GM19023 (cell line): ENCODE results near the gene ALDH6A1.

Experiments
- ATAC-seq: cut with Tn5 transposase; IDR thresholded peaks from one replicate; pipeline ENCODE4 v1.9.1; 2021; ENCODE audit warnings: mild to moderate bottlenecking, moderate library complexity; ENCODE audit not compliant: unreplicated experiment

ALDH6A1 gene

GRCh38 chr14:74049876-74050495 lies 34.3 kb downstream of the ALDH6A1 start:
- ATAC-seq = no peak

- no peak for ATAC-seq
These were observed 36.0 kb downstream of the ALDH6A1 start for GRCh38 chr14:74048281-74048680.

DNA sequence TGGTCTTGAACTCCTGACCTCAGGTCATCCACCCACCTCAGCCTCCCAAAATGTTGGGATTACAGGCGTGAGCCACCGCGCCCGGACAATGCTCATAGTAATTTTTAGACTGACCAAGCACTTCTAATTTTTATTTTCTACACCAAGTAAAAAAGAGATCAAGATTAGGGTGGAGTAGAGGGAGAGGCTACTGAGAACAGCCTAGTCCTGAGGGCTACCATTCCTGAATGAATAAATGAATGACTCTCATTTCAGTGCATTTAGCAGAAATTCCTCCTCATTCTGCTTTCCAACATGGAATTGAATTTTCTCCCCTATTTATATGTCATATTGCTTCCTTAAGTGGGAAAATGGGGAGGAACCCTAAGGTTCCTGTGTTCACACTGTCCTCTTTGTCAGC lies 38.7 kb downstream of the ALDH6A1 start:
- no peak for ATAC-seq

- ATAC-seq = no peak
These were observed 42.0 kb downstream of the ALDH6A1 start for GRCh38 chr14:74042296-74042695.

DNA sequence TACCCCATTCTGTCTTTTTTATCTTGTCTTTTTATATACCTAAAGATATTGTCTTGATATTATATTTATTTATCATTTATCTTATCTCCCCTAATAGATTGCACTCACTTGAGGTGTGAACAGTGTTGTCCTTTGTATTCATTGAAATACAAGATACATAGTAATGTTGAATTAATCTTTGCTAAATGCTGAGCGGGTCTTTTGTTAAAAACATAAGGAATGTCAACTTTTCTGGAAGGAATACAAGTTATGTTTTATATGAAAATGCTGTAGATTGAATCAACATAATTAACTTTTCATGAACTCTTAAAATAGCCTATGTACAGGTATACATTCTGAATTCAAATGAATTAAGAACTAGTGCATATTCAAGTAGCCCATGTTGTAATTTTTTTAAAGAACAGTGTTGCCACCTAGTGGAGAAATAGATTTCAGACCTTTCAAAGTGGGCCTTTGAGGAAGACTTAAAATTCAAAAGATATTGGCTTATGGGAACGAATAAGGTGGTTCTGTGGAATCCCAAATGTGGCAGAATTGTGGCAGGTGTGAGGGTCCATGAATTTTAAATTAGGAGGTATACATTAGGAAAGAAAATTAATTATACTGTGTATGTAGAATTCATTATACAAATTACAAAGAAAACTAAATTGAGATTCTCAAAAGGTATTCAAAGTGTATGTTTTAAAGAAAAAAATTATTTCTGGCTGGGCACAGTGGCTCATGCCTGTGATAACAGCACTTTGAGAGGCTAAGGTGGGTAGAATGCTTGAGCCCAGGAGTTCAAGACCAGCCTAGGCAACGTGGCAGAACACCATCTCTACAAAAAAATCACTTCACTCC lies 46.0 kb downstream of the ALDH6A1 start:
- ATAC-seq = no peak

DNA sequence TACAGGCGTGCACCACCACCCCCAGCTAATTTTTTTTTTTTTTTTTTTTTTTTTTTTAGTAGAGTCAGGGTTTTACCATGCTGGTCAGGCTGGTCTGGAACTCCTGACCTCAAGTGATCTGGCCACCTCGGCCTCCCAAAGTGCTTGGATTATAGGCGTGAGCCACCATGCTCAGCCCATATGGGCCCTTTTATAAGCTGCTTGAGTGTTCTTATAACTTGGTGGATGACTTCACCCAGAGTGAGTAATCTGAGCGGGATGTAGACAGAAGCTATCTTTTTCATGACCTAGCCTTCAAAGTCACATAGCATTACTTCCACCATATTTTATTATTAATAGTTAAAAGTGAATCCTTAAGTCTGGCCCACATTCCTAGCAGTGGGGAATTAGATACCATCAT lies 48.7 kb downstream of the ALDH6A1 start:
- no peak for ATAC-seq

GRCh38 chr14:74034572-74034971 lies 49.7 kb downstream of the ALDH6A1 start:
- no peak for ATAC-seq

GRCh38 chr14:74029136-74029535 lies 55.1 kb downstream of the ALDH6A1 start:
- no peak for ATAC-seq

DNA sequence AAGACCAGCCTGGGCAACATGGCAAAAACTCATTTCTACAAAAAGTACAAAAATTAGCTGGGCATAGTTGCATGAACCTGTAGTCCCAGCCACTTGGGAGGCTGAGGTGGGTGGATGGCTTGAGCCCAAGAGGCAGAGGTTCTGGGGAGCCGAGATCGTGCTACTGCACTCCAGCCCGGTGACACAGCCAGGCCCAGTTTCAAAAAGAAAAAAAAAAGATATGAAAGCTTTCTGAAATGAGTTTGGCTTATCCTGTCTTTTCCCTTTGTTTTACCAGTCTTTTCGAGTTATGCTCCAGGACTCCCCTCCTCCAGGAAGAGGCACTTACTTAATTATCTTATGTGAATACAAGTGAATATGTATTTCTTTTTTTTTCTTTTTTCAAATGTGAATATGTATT lies 61.9 kb downstream of the ALDH6A1 start:
- ATAC-seq = no peak

DNA sequence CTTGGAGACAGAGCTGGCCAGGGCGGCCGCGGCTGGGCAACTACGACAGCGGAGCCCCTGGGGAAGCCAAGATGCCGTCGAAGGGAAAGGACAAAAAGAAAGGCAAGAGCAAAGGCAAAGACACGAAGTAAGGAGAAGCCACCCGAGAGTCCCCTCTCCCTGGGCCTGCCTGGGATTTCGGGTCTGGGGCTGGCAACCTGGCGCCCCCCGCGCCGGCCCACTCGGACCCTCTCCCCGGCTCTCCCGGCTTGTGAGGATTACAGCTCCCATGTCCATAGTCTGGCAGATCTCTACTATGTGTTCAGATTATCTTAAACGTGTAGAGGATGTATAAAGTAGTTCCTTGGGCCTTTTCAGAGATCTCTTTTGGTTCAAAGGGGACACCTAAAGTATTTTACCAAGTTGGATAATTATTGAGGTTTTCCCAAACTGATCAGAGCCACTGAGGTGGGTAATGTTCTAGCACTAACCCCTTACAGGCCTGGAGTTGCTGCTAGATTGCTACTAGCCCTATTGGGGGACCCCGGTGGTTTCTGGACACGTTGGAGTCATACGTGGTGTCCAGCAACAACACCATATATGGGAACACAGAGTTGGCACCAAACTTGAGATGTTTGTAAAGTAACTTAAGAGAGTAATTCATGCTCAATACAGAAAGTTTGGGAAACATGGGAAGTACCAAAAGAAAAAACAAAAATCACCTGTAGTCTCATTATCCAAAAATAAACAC lies 64.7 kb downstream of the ALDH6A1 start:
- ATAC-seq = peak; percentile 2

- ATAC-seq = peak; percentile 94
These were observed 65.5 kb downstream of the ALDH6A1 start, which contains the start of the genes BBOF1 and ENTPD5 for GRCh38 chr14:74018586-74019407. Gene BBOF1, plus strand, starts transcription at chr14:74019349. Its CDS starts 130 bp downstream, at chr14:74019479. Gene ENTPD5, minus strand, starts transcription at chr14:74019288. Its CDS starts 31,186 bp downstream, at chr14:73988102.

GRCh38 chr14:74018174-74018585 lies 66.1 kb downstream of the ALDH6A1 start:
- peak; percentile 4 for ATAC-seq

DNA sequence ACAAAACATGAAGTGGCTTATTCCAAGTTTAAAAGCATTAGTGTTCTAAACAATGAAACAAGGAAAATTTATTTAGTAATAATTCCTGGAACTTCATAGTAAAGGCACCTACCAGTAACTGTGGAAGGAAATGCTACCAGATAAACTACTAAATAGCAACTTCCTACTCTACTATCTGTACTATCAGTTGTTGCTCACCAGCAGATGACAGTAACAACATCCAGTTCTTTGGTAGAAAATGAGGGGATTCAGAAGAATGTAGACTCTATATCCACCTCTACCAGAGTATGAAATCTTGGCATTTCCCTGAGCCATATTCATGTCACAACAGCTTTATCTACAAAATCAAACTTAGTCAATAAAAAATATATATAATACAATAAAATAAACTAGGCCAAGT lies 68.3 kb downstream of the ALDH6A1 start:
- no peak for ATAC-seq

- no peak for ATAC-seq
These were observed 69.1 kb downstream of the ALDH6A1 start for GRCh38 chr14:74015176-74015575.

GRCh38 chr14:74014299-74014698 lies 70.0 kb downstream of the ALDH6A1 start:
- no peak for ATAC-seq

DNA sequence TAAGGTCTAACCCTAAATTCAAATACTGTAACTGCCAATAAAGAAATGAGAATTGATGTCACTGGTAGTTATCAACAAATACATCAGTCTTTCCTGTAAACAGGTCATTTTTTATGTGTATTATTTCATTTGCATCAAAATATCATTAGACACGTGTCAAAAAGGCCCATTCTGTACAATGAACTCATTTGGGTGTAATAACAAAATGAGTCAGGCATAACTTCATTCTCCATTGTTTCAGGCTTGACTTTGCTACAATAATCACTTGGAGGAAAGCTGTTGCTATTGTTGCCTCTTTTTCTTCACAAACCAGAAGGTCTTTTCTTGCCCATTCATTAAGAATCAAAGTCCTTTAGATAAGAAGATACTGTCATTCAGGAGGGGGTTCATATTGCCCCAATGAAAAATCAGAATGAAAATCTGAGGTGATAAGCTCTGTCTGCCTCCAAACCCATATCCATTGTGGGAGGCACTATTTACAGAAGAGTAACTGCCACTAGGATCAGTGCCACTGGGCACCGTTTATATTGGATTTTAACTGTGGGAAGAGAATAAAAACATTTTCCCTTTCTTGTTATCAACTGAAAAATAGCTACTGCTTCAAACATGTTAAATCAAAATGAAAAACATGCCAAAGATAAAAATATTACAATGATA lies 75.3 kb downstream of the ALDH6A1 start:
- no peak for ATAC-seq
